ENCODE measurements around the gene PLSCR2. TPM values are rescaled to one million over a fixed set of nuclear protein-coding genes. Genes with fewer than 3 reads are reported as not detected.
"Not testable (repeated sequence)": the region's sequence is repeated elsewhere in the genome, so short reads cannot be mapped to it uniquely, and the experiment has no call there.

The PLSCR2 gene
- total RNA-seq, 6 experiments from 2014 or later: not detected

- Histone ChIP-seq H3K9me3 (no peaks in the 10 kb centered on the region), H3K4me1 (no peaks in the 10 kb centered on the region), H3K4me3 (no peak overlapping the region), H3K36me3 (no peaks in the 10 kb centered on the region), H3K27me3 (no peaks in the 10 kb centered on the region), H3K27ac (no peak overlapping the region)
- ATAC-seq (no peak), DNase-seq (no peak)
- intact Hi-C loops (cut with DNase I): no loop called here
- 44% methylated on average over 1 of the region's 1 CpG for WGBS (ENCODE audit: insufficient coverage, low coverage, low lambda C conversion rate, missing lambda C conversion rate)
- TF ChIP-seq CTCF (IDR thresholded peaks at IDR 0.05): no peak
- TF ChIP-seq POLR2A (IDR thresholded peaks at IDR 0.05): no peak
These were observed 55.4 kb downstream of the PLSCR2 start for GRCh38 chr3:146414010-146414409.

GRCh38 chr3:146412711-146413110 lies 56.6 kb downstream of the PLSCR2 start:
- ATAC-seq; H3K4me1 ChIP-seq; H3K9me3 ChIP-seq; H3K27ac ChIP-seq; H3K4me3 ChIP-seq; H3K27me3 ChIP-seq; intact Hi-C loops (cut with DNase I); H3K36me3 ChIP-seq; DNase-seq: not testable (repeated sequence)
- 82% methylated on average over 5 of the region's 5 CpGs for WGBS (ENCODE audit: insufficient coverage, low coverage, low lambda C conversion rate, missing lambda C conversion rate)

- H3K4me1 ChIP-seq: no peaks in the 10 kb centered on the region
- ATAC-seq: no peak
- whole genome bisulfite sequencing (ENCODE audit: insufficient coverage, low coverage, low lambda C conversion rate, missing lambda C conversion rate): 36% methylated on average over 3 of the region's 7 CpGs
- no peak overlapping the region for H3K4me3 ChIP-seq
- H3K27me3 ChIP-seq: no peaks in the 10 kb centered on the region
- H3K27ac ChIP-seq: no peak overlapping the region
- no peak for TF ChIP-seq POLR2A (IDR thresholded peaks at IDR 0.05)
- TF ChIP-seq CTCF (IDR thresholded peaks at IDR 0.05): no peak
- no peaks in the 10 kb centered on the region for H3K36me3 ChIP-seq
- DNase-seq: no peak
- H3K9me3 ChIP-seq: no peaks in the 10 kb centered on the region
- intact Hi-C loops (cut with DNase I): no loop called here
These were observed 61.4 kb downstream of the PLSCR2 start for GRCh38 chr3:146407956-146408355.

- intact Hi-C loops (cut with DNase I): no loop called here
- DNase-seq (no peak), ATAC-seq (no peak)
- H3K27ac ChIP-seq: no peak overlapping the region
- H3K9me3 ChIP-seq: no peaks in the 10 kb centered on the region
- TF ChIP-seq POLR2A (IDR thresholded peaks at IDR 0.05): no peak
- TF ChIP-seq CTCF (IDR thresholded peaks at IDR 0.05): no peak
- no peaks in the 10 kb centered on the region for H3K4me1 ChIP-seq
- H3K4me3 ChIP-seq: no peak overlapping the region
- no peaks in the 10 kb centered on the region for H3K36me3 ChIP-seq
- no peaks in the 10 kb centered on the region for H3K27me3 ChIP-seq
These were observed 64.9 kb downstream of the PLSCR2 start for GRCh38 chr3:146404436-146404835.

- intact Hi-C loops (cut with DNase I): no loop called here
- Histone ChIP-seq H3K4me3 (no peak overlapping the region), H3K27ac (no peak overlapping the region), H3K27me3 (no peaks in the 10 kb centered on the region), H3K9me3 (no peaks in the 10 kb centered on the region), H3K4me1 (no peaks in the 10 kb centered on the region), H3K36me3 (no peaks in the 10 kb centered on the region)
- TF ChIP-seq CTCF (IDR thresholded peaks at IDR 0.05): no peak
- no peak for TF ChIP-seq POLR2A (IDR thresholded peaks at IDR 0.05)
- ATAC-seq (no peak), DNase-seq (no peak)
- 78% methylated on average over 3 of the region's 3 CpGs for WGBS (ENCODE audit: insufficient coverage, low coverage, low lambda C conversion rate, missing lambda C conversion rate)
These were observed 65.6 kb downstream of the PLSCR2 start for GRCh38 chr3:146403792-146404191.

All from right lobe of liver (tissue), 6 donors.